RWPE2 (cell line): Measurements from ENCODE around the gene MYBL2.
A peak's percentile ranks its signal among the peaks of the same experiment; 100 is the strongest.

Experiments used
- ATAC-seq: fragments of 200-7000 bp; cut with Tn5 transposase; 3 replicates; pipeline ENCODE4 v1.9.1; 2021; ENCODE audit warnings: low read depth
- DNase-seq: peaks from one replicate; pipeline ENCODE4 v3.0.0-alpha.2; 2020; ENCODE audit warnings: low spot score
- H3K27ac ChIP-seq: fragments of 450-650 bp; 2 replicates; pipeline ENCODE4 v1.5.1; 2017; ENCODE audit warnings: mild to moderate bottlenecking; ENCODE audit not compliant: poor library complexity, severe bottlenecking
- H3K27me3 ChIP-seq: fragments of 250-450 bp; sonication (Bioruptor Pico); 2 replicates; pipeline ENCODE4 v1.5.1; 2021; ENCODE audit warnings: mild to moderate bottlenecking, moderate library complexity; ENCODE audit not compliant: insufficient read depth, poor library complexity, severe bottlenecking
- H3K36me3 ChIP-seq: fragments of 250-450 bp; sonication (Bioruptor Pico); 2 replicates; pipeline ENCODE4 v1.5.1; 2020; ENCODE audit warnings: low read depth, mild to moderate bottlenecking, moderate library complexity
- H3K4me1 ChIP-seq: fragments of 250-450 bp; sonication (Bioruptor Pico); 2 replicates; pipeline ENCODE4 v1.5.1; 2021; ENCODE audit warnings: mild to moderate bottlenecking, moderate library complexity; ENCODE audit not compliant: insufficient read depth, poor library complexity, severe bottlenecking
- H3K4me3 ChIP-seq: fragments of 250-450 bp; sonication (Bioruptor Pico); 2 replicates; pipeline ENCODE4 v1.5.1; 2021; ENCODE audit warnings: mild to moderate bottlenecking, moderate library complexity; ENCODE audit not compliant: severe bottlenecking
- H3K9me3 ChIP-seq: fragments of 250-450 bp; sonication (Bioruptor Pico); 2 replicates; pipeline ENCODE4 v1.5.1; 2021; ENCODE audit warnings: mild to moderate bottlenecking, moderate library complexity; ENCODE audit not compliant: severe bottlenecking
- TF ChIP-seq, protein P1 (sequence below): fragments of 450-650 bp; IDR thresholded peaks from one replicate; pipeline ENCODE4 v1.5.1; 2017; ENCODE audit warnings: mild to moderate bottlenecking, moderate library complexity; ENCODE audit not compliant: poor library complexity, severe bottlenecking

The MYBL2 gene

DNA sequence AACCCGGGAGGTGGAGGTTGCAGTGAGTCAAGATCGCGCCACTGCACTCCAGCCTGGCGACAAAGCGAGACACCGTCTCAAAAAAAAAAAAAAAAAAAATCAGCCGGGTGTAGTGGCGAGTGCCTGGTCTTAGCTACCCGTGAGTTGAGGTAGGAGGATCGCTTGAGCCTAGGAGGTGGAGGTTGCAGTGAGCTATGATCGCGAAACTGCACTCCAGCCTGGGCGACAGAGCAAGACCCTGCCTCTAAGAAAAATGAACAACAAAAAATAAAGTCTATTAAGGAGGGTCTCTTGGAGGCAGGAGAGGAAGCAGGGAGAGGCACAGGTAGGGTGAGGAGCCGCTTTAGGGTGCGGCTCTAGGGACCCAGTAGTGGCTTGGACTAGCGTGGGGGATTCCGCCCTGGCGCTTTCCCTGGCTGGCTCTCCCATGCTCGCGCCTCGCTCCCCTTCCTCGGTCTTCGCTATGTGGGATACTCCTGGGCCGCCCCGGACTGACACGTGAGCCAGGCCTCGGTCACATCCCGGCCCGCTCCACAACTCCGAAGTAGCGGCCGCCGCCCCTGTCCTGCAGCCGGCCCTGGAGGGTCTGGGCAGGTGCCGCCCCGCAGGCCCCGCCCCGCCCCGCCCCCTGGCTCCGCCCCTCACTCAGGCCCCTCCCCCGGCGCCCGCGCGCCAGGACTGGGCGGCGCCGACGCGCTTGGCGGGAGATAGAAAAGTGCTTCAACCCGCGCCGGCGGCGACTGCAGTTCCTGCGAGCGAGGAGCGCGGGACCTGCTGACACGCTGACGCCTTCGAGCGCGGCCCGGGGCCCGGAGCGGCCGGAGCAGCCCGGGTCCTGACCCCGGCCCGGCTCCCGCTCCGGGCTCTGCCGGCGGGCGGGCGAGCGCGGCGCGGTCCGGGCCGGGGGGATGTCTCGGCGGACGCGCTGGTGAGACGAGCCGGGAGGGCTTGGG, at the start of gene MYBL2:
MYBL2 (plus strand) TSS at position 739 of the 953 bp plus-strand sequence; CDS start at position 909, 170 bp downstream.
- ATAC-seq (peak; percentile 73), DNase-seq (peak; percentile 91)
- Histone ChIP-seq H3K9me3 (no peaks in the 10 kb centered on the region), H3K36me3 (peaks cover 20% of the 10 kb centered on the region), H3K27ac (peak within 1 kb of the TSS; percentile 49), H3K27me3 (no peaks in the 10 kb centered on the region), H3K4me3 (peak within 1 kb of the TSS; percentile 83), H3K4me1 (peaks cover 14% of the 10 kb centered on the region)
- TF ChIP-seq, protein P1, sequence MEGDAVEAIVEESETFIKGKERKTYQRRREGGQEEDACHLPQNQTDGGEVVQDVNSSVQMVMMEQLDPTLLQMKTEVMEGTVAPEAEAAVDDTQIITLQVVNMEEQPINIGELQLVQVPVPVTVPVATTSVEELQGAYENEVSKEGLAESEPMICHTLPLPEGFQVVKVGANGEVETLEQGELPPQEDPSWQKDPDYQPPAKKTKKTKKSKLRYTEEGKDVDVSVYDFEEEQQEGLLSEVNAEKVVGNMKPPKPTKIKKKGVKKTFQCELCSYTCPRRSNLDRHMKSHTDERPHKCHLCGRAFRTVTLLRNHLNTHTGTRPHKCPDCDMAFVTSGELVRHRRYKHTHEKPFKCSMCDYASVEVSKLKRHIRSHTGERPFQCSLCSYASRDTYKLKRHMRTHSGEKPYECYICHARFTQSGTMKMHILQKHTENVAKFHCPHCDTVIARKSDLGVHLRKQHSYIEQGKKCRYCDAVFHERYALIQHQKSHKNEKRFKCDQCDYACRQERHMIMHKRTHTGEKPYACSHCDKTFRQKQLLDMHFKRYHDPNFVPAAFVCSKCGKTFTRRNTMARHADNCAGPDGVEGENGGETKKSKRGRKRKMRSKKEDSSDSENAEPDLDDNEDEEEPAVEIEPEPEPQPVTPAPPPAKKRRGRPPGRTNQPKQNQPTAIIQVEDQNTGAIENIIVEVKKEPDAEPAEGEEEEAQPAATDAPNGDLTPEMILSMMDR = no peak

GRCh38 chr20:43631598-43631997, 35.3 kb upstream of the MYBL2 start:
- H3K27ac ChIP-seq = no peak overlapping the region
- ATAC-seq (no peak), DNase-seq (peak; percentile 46)

DNA sequence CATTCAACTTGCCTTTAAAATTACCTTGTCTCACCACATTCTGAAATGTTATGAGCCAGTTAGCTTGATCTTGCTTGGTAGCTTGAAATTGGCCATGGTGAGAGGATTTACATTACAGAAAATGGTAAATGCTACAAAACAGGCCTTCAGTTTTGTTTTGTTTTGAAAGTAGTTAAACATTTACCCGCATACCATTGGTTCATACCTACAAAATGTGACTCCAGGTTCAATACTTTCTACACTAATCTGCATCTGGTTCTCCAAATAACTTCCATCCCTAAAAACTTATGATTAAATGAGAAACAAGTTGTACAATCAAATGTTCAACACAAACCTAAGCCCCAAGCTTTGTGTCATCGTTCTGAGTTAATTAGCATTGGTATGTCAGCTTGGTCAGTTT, 30.5 kb upstream of the MYBL2 start:
- Histone ChIP-seq H3K27me3 (no peaks in the 10 kb centered on the region), H3K4me3 (no peak overlapping the region), H3K27ac (no peak overlapping the region), H3K4me1 (no peaks in the 10 kb centered on the region), H3K9me3 (no peaks in the 10 kb centered on the region), H3K36me3 (peaks cover 72% of the 10 kb centered on the region)
- ATAC-seq (no peak), DNase-seq (no peak)
- TF ChIP-seq, protein P1 = no peak

More at GRCh38 chr20:43631598-43631997, 35.3 kb upstream of the MYBL2 start:
- TF ChIP-seq, protein P1 = no peak
- H3K4me1 ChIP-seq = no peaks in the 10 kb centered on the region
- H3K27me3 ChIP-seq = no peaks in the 10 kb centered on the region
- no peak overlapping the region for H3K4me3 ChIP-seq
- H3K36me3 ChIP-seq = peaks cover 53% of the 10 kb centered on the region
- no peaks in the 10 kb centered on the region for H3K9me3 ChIP-seq

- H3K4me3 ChIP-seq = no peak overlapping the region
- H3K27me3 ChIP-seq = no peaks in the 10 kb centered on the region
- no peaks in the 10 kb centered on the region for H3K9me3 ChIP-seq
- DNase-seq = no peak
- peaks cover 74% of the 10 kb centered on the region for H3K36me3 ChIP-seq
- ATAC-seq = no peak
- TF ChIP-seq, protein P1 = no peak
- H3K27ac ChIP-seq = no peak overlapping the region
- no peaks in the 10 kb centered on the region for H3K4me1 ChIP-seq
Measured at GRCh38 chr20:43642548-43642947, 24.4 kb upstream of the MYBL2 start.
